SU-DHL-6 (cell line): ENCODE results near the gene GRIA3.

ENCODE experiments used
- CTCF ChIP-seq: fragments of 200-600 bp; sonication (generic); IDR thresholded peaks from one replicate; pipeline ENCODE4 v1.5.1; 2017; ENCODE audit warnings: antibody characterized with exemption, mild to moderate bottlenecking, low read length, moderate library complexity; ENCODE audit not compliant: insufficient read depth, poor library complexity, severe bottlenecking
- EZH2phosphoT487 ChIP-seq: fragments of 200-600 bp; sonication (generic), shearing (Covaris generic); conservative IDR thresholded peaks from 2 replicates; pipeline ENCODE4 v1.6.1; 2018; ENCODE audit warnings: mild to moderate bottlenecking, antibody characterized with exemption, low read length, moderate library complexity, mixed read lengths

GRCh38 chrX:123450222-123450621 lies 266.1 kb downstream of the GRIA3 start:
- TF ChIP-seq CTCF = no peak
- TF ChIP-seq EZH2phosphoT487 = no peak
